Astrocyte of the spinal cord (primary cell): ENCODE measurements around the gene MZT2B.
"Not testable (repeated sequence)": the region's sequence is repeated elsewhere in the genome, so short reads cannot be mapped to it uniquely, and the experiment has no call there.

ENCODE experiments used
- DNase-seq: peaks from one replicate; pipeline ENCODE4 v3.0.0; 2011; ENCODE audit warnings: low read depth, low spot score
- H3K4me3 ChIP-seq: 2 replicates; pipeline ENCODE4 v1.5.1; 2011; ENCODE audit warnings: low read depth, mild to moderate bottlenecking, low read length, moderate library complexity
- in situ Hi-C: cut with HindIII; loops from 2 replicates; pipeline ENCODE4 v1.10.0; 2017; ENCODE audit warnings: low sequenced_read_pairs
- TF ChIP-seq, protein P1 (sequence below): IDR thresholded peaks from 2 replicates; pipeline ENCODE4 v1.5.1; 2012; ENCODE audit warnings: low read depth, mild to moderate bottlenecking, low read length, inconsistent platforms

MZT2B gene

DNA sequence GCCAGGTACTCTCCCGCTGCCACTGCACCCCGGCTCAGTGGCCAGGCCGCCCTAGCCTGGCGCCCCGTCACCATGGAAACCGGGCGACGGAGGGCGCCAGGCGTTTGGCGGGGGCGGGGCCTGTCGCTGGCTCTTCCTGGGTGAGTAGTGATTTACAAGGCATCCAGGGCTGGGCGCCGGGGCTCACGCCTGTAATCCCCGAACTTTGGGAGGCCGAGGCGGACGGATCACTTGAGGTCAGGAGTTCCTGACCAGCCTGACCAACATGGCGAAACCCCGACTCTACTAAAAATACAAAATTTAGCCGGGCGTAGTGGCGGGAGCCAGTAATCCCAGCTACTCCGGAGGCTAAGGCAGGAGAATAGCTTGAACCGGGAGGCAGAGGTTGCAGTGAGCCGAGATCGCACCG, 37.1 kb upstream of the MZT2B start, which contains the start of gene CCDC74B:
Gene CCDC74B, minus strand, starts transcription at position 107 of the 409 bp plus-strand sequence. CDS start 116 bp downstream, outside the sequence.
- in situ Hi-C loops, result not testable (repeated sequence)
- peak within 1 kb of the TSS; percentile 35 for H3K4me3 ChIP-seq
- DNase-seq, result peak; percentile 9

DNA sequence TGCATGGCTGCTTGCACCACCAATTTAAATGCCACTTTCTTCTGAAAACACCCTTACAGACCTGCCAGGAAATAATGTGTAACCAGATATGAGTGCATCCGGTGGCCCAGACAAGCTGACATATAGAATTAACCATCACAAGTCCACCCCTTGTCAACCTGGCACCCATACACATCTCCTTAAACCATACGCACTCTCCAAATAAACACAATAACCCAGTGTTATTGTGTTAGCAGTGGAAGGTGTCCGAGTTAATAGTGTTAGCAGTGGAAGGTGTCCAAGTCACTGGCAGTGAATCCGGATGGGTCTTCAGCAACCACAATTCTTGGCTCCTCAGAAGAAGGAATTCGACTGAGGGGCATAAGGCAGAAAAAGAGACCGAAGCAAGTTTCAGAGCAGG, 33.5 kb upstream of the MZT2B start:
- DNase-seq, in situ Hi-C loops, H3K4me3 ChIP-seq: not testable (repeated sequence)

DNA sequence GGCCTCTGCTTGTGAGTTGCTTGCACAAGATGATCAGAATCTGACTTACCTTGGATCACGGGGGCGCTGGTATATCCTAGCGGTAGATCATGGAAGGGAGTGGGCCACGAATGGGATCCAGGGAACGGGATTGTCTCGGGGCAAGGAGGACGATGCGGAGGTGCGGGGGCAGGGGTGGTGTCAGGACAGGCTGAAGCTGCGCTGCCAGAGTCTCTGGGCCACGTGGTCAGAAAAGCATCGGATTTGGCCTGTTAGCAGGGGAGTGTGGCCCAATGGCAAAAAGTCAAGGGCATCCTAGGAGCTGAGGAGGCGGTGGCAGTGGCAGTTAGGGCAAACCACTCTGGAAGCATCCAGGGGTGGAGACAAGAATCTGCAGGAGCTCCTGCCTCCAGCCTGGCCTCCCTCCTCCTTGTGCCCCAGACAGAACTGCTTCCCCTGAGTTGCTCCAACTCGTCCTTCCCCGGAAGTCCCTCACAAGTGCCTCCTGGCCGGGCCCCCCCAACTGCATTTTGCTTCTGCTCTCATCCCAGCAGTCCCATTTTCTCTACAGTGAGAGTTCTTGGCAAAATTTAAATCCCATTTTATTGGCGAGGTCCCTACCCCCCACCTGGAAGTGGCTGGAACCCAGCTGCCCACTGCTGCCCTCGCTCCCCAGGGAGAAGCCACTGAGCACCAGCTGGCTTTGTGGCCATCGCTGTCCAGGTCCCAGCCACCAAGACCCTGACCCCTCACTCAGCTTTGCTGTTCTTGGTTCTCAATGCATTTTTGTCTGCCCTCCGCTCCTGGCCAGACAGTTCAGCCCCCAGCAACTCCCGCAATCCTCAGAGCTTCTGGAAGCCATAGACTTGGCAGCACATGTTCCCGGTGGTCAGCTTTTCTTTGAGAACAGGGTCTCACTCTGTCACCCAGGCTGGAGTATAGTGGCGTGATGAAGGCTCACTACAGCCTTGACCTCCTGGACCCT, 31.6 kb upstream of the MZT2B start:
- DNase-seq, result no peak
- TF ChIP-seq, protein P1, sequence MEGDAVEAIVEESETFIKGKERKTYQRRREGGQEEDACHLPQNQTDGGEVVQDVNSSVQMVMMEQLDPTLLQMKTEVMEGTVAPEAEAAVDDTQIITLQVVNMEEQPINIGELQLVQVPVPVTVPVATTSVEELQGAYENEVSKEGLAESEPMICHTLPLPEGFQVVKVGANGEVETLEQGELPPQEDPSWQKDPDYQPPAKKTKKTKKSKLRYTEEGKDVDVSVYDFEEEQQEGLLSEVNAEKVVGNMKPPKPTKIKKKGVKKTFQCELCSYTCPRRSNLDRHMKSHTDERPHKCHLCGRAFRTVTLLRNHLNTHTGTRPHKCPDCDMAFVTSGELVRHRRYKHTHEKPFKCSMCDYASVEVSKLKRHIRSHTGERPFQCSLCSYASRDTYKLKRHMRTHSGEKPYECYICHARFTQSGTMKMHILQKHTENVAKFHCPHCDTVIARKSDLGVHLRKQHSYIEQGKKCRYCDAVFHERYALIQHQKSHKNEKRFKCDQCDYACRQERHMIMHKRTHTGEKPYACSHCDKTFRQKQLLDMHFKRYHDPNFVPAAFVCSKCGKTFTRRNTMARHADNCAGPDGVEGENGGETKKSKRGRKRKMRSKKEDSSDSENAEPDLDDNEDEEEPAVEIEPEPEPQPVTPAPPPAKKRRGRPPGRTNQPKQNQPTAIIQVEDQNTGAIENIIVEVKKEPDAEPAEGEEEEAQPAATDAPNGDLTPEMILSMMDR, result no peak
- in situ Hi-C loops, result no loop called here
- H3K4me3 ChIP-seq, result no peak overlapping the region

DNA sequence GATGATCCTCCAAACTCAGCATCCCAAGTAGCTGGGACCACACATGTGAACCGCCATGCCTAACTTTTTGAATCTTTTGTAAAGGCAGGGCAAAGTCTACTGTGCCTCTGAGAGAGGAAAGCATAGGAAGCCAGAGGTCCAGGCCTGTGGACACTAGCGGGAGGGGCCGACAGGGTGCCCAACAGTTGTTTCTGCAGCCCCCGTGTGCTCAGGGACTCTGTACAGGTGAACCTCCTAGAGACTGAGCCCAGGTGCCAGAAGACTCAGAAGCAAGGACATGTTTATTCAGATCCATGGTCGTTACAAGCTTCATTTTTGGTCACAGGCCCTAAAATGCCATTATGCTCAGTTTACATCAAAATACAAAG, 30.9 kb upstream of the MZT2B start:
- in situ Hi-C loops, DNase-seq: not testable (repeated sequence)

DNA sequence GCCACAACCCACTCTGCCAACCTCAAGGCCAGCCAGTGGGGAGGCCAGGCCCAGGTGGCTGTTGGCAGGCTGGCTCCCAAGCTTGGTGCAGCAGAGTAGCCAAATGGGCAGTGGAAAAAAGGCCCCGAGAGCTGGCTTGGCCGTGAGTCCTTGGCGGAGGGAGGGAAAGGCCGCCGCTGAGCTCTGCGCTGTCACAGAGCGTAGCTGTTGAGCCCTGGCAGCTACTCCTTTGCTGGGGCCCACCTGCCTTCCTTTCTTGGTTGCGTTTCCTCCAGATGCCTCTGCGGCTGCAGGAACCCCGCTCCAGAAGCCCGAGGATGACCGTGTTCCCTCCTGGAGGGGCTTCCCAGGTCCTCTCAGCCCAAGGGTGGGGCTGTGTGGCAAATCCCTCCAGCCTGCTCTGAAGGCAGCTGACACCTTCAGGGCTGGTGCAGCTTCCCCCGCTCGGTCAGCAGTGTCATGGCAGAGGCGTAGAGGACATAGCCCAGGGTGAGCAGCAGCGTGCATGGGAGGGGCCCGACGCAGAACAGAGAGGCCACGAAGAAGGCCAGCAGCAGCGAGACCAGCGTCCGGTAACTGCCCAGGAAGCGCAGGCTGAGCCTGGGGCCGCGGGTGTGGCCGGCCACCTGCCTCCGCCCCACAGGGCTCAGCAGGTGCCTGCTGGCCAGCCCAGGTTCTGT, 29.8 kb upstream of the MZT2B start:
- in situ Hi-C loops, DNase-seq, H3K4me3 ChIP-seq: not testable (repeated sequence)

More for the DNA sequence above, 30.9 kb upstream of the MZT2B start:
- not testable (repeated sequence) for H3K4me3 ChIP-seq

DNA sequence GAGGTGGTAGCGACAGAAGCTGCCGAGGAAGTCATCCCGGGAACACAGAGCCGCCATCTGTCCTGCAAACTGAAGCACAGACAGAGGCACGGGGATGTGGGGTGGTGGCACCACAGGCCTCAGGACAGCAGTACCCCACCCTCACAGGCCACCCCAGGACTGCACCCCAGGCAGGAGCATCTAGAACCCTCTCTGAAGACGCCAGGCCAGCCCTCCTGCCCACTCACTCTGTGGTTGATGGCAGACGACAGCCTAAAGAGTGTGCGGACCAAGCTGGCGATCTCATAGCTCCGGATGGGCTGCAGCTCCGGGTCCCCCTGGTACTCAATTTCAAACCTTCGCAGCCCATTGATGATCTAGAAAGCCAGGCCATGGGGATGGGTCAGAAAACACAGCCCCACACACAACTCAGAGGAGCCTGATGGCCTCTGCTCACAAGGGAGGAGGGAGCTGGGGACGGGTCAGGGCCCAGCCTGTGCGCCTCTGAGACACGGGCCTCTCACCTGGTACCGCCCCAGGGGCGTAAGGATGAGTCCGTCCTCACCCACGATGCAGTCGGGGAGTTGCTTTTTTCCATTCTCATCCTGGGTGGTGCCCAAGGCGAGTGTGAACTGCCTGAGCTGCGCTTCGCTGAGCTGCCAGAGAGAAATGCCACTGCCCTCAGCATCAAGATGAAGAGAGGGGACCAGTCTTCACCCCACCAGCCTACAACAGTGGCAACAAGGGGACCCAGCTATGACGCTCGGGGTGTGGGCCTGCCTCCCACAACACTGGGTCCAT, 29.1 kb upstream of the MZT2B start:
- TF ChIP-seq, protein P1, result no peak
- no peak overlapping the region for H3K4me3 ChIP-seq
- DNase-seq, result no peak
- in situ Hi-C loops, result no loop called here

DNA sequence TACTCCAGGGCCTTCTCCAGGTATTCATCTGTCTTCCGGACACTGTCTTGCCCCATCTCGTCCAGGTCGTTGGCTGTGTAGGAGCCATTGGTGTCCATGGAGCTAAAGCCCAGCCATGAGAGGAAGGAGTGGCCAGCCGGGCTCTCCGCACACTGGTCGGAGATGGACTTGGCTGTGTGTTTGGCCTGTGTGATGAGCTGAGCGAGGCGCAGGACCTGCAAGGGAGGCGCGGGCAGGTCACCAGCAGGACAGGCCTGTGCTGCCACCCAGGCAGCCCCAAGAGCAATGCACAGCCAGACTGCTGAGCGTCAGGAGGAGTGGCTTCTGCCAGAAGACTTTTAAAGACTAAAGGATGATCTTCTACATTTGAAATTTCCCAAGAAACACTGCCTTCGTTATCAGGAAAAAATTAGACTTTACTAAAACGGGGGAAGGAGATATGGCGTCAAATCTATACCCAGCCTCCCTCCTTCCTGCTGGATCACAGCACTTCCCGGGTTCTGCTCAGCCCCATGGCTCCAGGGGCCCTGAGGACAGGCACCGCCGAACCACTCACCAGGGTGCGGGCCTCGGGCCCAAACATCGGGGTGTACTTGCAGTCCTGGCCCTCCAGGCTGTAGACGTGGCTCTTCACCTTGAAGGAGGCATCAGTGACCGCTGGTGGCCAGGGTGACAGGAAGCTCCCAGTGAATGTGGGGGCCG, 28.2 kb upstream of the MZT2B start:
- in situ Hi-C loops, DNase-seq, H3K4me3 ChIP-seq: not testable (repeated sequence)

DNA sequence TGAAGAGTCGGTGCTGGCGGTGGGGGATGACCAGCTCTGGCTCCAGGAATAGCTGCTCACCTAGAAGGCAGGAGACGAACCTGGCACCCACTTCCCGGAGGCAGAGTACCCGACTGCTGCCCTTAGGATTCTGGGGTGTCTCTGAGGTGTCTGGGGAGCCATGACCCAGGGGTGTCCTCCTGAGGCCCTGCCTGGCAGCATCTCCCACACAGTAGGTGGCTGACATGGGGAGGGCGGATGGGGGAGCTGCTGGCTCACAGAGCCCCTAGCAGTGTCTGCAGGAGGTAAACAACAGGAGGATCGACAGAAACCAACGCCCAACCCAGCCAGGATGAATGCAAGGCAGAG, 27.7 kb upstream of the MZT2B start:
- in situ Hi-C loops, DNase-seq, H3K4me3 ChIP-seq: not testable (repeated sequence)
